ENCODE results near the gene TRIM63. TPM values are rescaled to one million over a fixed set of nuclear protein-coding genes. Genes with fewer than 3 reads are reported as not detected.

TRIM63 gene
- total and polyA plus RNA-seq, 2 donors (not counting 1 experiment from before 2014, with no cell fraction given), result not detected

DNA sequence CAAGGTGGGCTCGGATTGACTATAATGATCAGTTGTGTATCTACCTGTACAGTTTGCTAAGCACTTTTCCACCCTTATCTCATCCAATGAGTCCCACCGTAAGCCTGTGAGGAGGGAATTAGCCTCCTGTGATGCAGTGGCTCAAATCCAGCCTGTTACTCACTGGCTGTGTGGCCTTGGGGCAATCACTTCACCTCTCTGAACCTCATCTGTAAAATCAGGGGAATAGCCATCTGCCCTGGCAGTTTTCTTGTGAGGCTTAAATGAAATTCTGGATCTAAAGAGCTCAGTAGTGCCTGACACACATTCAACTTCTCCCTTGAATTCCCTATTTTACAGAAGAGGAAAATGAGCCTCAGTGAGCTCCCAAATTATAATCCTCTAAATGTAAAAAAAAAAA lies 53.3 kb downstream of the TRIM63 start:
- H3K27me3 ChIP-seq (replicated peaks in 1 of 4; ENCODE audit: control extremely low read depth in 1 of 4, control insufficient read depth in 3 of 4, insufficient read depth in 4 of 4, low read length in 3 of 4), result no peaks in the 10 kb centered on the region
- no peak overlapping the region for H2AFZ ChIP-seq (ENCODE audit: insufficient read depth, low read depth, low read length, poor library complexity, severe bottlenecking)
- H3K79me2 ChIP-seq (ENCODE audit: control insufficient read depth, insufficient read depth, low read length), result no peaks in the 10 kb centered on the region
- CTCF ChIA-PET, result interaction anchor here (0.7 to 1.1 kb wide), 2 partner anchors 9 to 118 kb away, joined by 3 to 4 read pairs; no protein-coding TSS in a partner anchor
- H3K27ac ChIP-seq (ENCODE audit: low read length in 2 of 2), result no peak overlapping the region
- Mint-ChIP-seq H3K4me3 (no peak overlapping the region), H3K4me1 (no peaks in the 10 kb centered on the region), H3K9me3 (ENCODE audit: insufficient read depth) (no peaks in the 10 kb centered on the region), H3K27ac (no peak overlapping the region), H3K27me3 (no peaks in the 10 kb centered on the region)
- intact Hi-C loops (cut with micrococcal nuclease), result no loop called here
- POLR2A ChIA-PET, result no interaction called here
- no peaks in the 10 kb centered on the region for H3K9me3 ChIP-seq (ENCODE audit: control extremely low read depth in 1 of 3, control insufficient read depth in 2 of 3, insufficient read depth in 1 of 3, low read length in 2 of 3)
- no peaks in the 10 kb centered on the region for H3K4me1 ChIP-seq (ENCODE audit: control insufficient read depth in 2 of 2, insufficient read depth in 2 of 2, low read length in 2 of 2)
- no peak for DNase-seq
- H3K36me3 ChIP-seq (replicated peaks in 1 of 2; ENCODE audit: control extremely low read depth in 1 of 2, control insufficient read depth in 1 of 2, extremely low read depth in 1 of 2, insufficient read depth in 2 of 2, low read length in 1 of 2), result no peaks in the 10 kb centered on the region
- ATAC-seq (ENCODE audit: low read depth), result no peak
- no peak overlapping the region for H3K4me3 ChIP-seq (ENCODE audit: control extremely low read depth in 1 of 5, extremely low read depth in 1 of 5, insufficient read depth in 1 of 5, low read depth in 2 of 5, low read length in 4 of 5)
- H4K20me1 ChIP-seq (ENCODE audit: control insufficient read depth, insufficient read depth, low read length, poor library complexity, severe bottlenecking), result no peaks in the 10 kb centered on the region
- H3K9ac ChIP-seq (ENCODE audit: low read length), result no peak overlapping the region
- TF ChIP-seq, protein P1, sequence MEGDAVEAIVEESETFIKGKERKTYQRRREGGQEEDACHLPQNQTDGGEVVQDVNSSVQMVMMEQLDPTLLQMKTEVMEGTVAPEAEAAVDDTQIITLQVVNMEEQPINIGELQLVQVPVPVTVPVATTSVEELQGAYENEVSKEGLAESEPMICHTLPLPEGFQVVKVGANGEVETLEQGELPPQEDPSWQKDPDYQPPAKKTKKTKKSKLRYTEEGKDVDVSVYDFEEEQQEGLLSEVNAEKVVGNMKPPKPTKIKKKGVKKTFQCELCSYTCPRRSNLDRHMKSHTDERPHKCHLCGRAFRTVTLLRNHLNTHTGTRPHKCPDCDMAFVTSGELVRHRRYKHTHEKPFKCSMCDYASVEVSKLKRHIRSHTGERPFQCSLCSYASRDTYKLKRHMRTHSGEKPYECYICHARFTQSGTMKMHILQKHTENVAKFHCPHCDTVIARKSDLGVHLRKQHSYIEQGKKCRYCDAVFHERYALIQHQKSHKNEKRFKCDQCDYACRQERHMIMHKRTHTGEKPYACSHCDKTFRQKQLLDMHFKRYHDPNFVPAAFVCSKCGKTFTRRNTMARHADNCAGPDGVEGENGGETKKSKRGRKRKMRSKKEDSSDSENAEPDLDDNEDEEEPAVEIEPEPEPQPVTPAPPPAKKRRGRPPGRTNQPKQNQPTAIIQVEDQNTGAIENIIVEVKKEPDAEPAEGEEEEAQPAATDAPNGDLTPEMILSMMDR (IDR thresholded peaks at IDR 0.05), result no peak
- no peak for TF ChIP-seq EZH2 (IDR thresholded peaks at IDR 0.05; ENCODE audit: borderline replicate concordance, insufficient read depth, low read depth, low read length, poor library complexity, severe bottlenecking)
- H3K4me2 ChIP-seq (replicated peaks; ENCODE audit: low read depth, low read length, poor library complexity, severe bottlenecking), result no peak overlapping the region
- no CpG with 5 or more reads among the region's 2 CpGs for WGBS (ENCODE audit: insufficient coverage)

DNA sequence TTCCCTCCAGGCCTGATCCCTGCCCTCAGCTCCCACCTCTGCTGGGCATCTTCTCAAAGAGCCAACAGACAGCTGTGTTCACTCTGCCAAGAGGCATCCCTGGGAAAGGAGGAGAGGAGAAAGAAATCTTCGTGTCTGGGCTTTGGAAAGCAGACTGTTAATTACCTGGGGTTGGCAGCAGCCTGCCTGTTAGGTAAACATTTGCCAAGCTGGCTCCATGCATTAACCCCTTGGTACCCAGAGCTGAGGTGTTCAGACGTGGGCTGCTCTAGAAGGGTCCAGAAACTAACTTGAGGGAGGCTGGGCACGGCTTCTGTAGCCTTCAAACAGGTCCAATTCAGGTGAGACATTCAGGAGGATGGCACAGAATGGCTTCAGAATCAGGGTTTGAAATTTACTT lies 54.6 kb downstream of the TRIM63 start:
- Histone ChIP-seq H3K4me2 (replicated peaks; ENCODE audit: low read depth, low read length, poor library complexity, severe bottlenecking) (no peak overlapping the region), H3K4me3 (ENCODE audit: control extremely low read depth in 1 of 5, extremely low read depth in 1 of 5, insufficient read depth in 1 of 5, low read depth in 2 of 5, low read length in 4 of 5) (no peak overlapping the region), H2AFZ (ENCODE audit: insufficient read depth, low read depth, low read length, poor library complexity, severe bottlenecking) (no peak overlapping the region), H3K27ac (ENCODE audit: low read length in 2 of 2) (no peak overlapping the region), H3K9me3 (ENCODE audit: control extremely low read depth in 1 of 3, control insufficient read depth in 2 of 3, insufficient read depth in 1 of 3, low read length in 2 of 3) (no peaks in the 10 kb centered on the region), H3K79me2 (ENCODE audit: control insufficient read depth, insufficient read depth, low read length) (no peaks in the 10 kb centered on the region), H3K4me1 (ENCODE audit: control insufficient read depth in 2 of 2, insufficient read depth in 2 of 2, low read length in 2 of 2) (no peaks in the 10 kb centered on the region), H3K36me3 (replicated peaks in 1 of 2; ENCODE audit: control extremely low read depth in 1 of 2, control insufficient read depth in 1 of 2, extremely low read depth in 1 of 2, insufficient read depth in 2 of 2, low read length in 1 of 2) (no peaks in the 10 kb centered on the region), H3K9ac (ENCODE audit: low read length) (no peak overlapping the region), H3K27me3 (replicated peaks in 1 of 4; ENCODE audit: control extremely low read depth in 1 of 4, control insufficient read depth in 3 of 4, insufficient read depth in 4 of 4, low read length in 3 of 4) (no peaks in the 10 kb centered on the region), H4K20me1 (ENCODE audit: control insufficient read depth, insufficient read depth, low read length, poor library complexity, severe bottlenecking) (no peaks in the 10 kb centered on the region)
- 74% methylated on average over 3 of the region's 3 CpGs for WGBS (ENCODE audit: insufficient coverage)
- DNase-seq (no peak), ATAC-seq (ENCODE audit: low read depth) (no peak)
- Mint-ChIP-seq H3K27ac (no peak overlapping the region), H3K4me1 (no peaks in the 10 kb centered on the region), H3K4me3 (no peak overlapping the region), H3K27me3 (no peaks in the 10 kb centered on the region), H3K9me3 (ENCODE audit: insufficient read depth) (no peaks in the 10 kb centered on the region)
- intact Hi-C loops (cut with micrococcal nuclease), result no loop called here
- TF ChIP-seq, protein P1 (IDR thresholded peaks at IDR 0.05), result no peak
- TF ChIP-seq EZH2 (IDR thresholded peaks at IDR 0.05; ENCODE audit: borderline replicate concordance, insufficient read depth, low read depth, low read length, poor library complexity, severe bottlenecking), result no peak
- ChIA-PET CTCF (interaction anchor here (0.8 kb wide), 1 partner anchor 117 kb away, joined by 3 read pairs; no protein-coding TSS in a partner anchor), POLR2A (no interaction called here)

Data from B cell (primary cell).